ENCODE measurements around the gene KLHDC10. TPM values are rescaled to one million over a fixed set of nuclear protein-coding genes. Genes with fewer than 3 reads are reported as not detected.
"Not testable (repeated sequence)": the region's sequence is repeated elsewhere in the genome, so short reads cannot be mapped to it uniquely, and the experiment has no call there.

The KLHDC10 gene
- total and polyA plus RNA-seq, 2 experiments from 2014 or later: 3.4 to 18.2 TPM

GRCh38 chr7:130143334-130143732 lies 73.0 kb downstream of the KLHDC10 start:
- no peak for DNase-seq
- Histone ChIP-seq H3K27ac (no peak overlapping the region), H3K4me3 (no peak overlapping the region), H3K9me3 (ENCODE audit: low read depth) (no peaks in the 10 kb centered on the region), H3F3A (ENCODE audit: insufficient read depth) (peaks cover 7% of the 10 kb centered on the region; the same call in 1 of the 2 replicates), H3K4me1 (ENCODE audit: insufficient read depth) (peaks cover 21% of the 10 kb centered on the region), H3K9ac (no peak overlapping the region), H3K36me3 (ENCODE audit: low read depth) (no peaks in the 10 kb centered on the region), H2AFZ (no peak overlapping the region), H4K20me1 (ENCODE audit: insufficient read depth) (no peaks in the 10 kb centered on the region), H3K79me2 (ENCODE audit: insufficient read depth) (no peaks in the 10 kb centered on the region), H3K27me3 (replicated peaks; ENCODE audit: insufficient read depth) (no peaks in the 10 kb centered on the region), H3K4me2 (ENCODE audit: unreplicated experiment) (no peak overlapping the region), H3K9me2 (ENCODE audit: insufficient read depth) (no peaks in the 10 kb centered on the region)
- TF ChIP-seq EZH2phosphoT487 (IDR thresholded peaks at IDR 0.05; ENCODE audit: insufficient read depth, low read depth) (no peak), EZH2 (IDR thresholded peaks at IDR 0.05; ENCODE audit: insufficient read depth, poor library complexity, severe bottlenecking) (no peak)
- in situ Hi-C loops (cut with MboI): no loop called here
- 97% methylated on average over 5 of the region's 5 CpGs for WGBS, 2 experiments (ENCODE audit: low coverage in 1 of 2, low lambda C conversion rate in 2 of 2, missing lambda C conversion rate in 2 of 2)

- Histone ChIP-seq H3K9me3 (ENCODE audit: low read depth) (no peaks in the 10 kb centered on the region), H4K20me1 (ENCODE audit: insufficient read depth) (no peaks in the 10 kb centered on the region), H3K27ac (no peak overlapping the region), H3K4me2 (ENCODE audit: unreplicated experiment) (peak overlapping the region; percentile 52), H3K4me3 (no peak overlapping the region), H3K79me2 (ENCODE audit: insufficient read depth) (no peaks in the 10 kb centered on the region), H3K4me1 (ENCODE audit: insufficient read depth) (peaks cover 21% of the 10 kb centered on the region), H3K27me3 (replicated peaks; ENCODE audit: insufficient read depth) (no peaks in the 10 kb centered on the region), H3K36me3 (ENCODE audit: low read depth) (no peaks in the 10 kb centered on the region), H2AFZ (no peak overlapping the region), H3F3A (ENCODE audit: insufficient read depth) (peaks cover 7% of the 10 kb centered on the region; the same call in 1 of the 2 replicates), H3K9me2 (ENCODE audit: insufficient read depth) (no peaks in the 10 kb centered on the region), H3K9ac (no peak overlapping the region)
- DNase-seq: no peak
- 65 to 66% methylated on average over 3 of the region's 3 CpGs for WGBS, 2 experiments (ENCODE audit: low coverage in 1 of 2, low lambda C conversion rate in 2 of 2, missing lambda C conversion rate in 2 of 2)
- TF ChIP-seq EZH2 (IDR thresholded peaks at IDR 0.05; ENCODE audit: insufficient read depth, poor library complexity, severe bottlenecking) (no peak), EZH2phosphoT487 (IDR thresholded peaks at IDR 0.05; ENCODE audit: insufficient read depth, low read depth) (no peak)
- in situ Hi-C loops (cut with MboI): no loop called here
Measured at GRCh38 chr7:130143986-130144311, 73.6 kb downstream of the KLHDC10 start.

GRCh38 chr7:130144312-130145171 lies 74.2 kb downstream of the KLHDC10 start:
- Histone ChIP-seq H3K4me2 (ENCODE audit: unreplicated experiment) (peak overlapping the region; percentile 52), H3K4me3 (0 out of 2 replicates have a peak overlapping the region, but pooled peaks have one; percentile 4), H3K9me3 (ENCODE audit: low read depth) (no peaks in the 10 kb centered on the region), H3K27ac (no peak overlapping the region; the same call in 1 of the 2 replicates), H3F3A (ENCODE audit: insufficient read depth) (peaks cover 7% of the 10 kb centered on the region; the same call in 1 of the 2 replicates), H2AFZ (no peak overlapping the region), H3K36me3 (ENCODE audit: low read depth) (no peaks in the 10 kb centered on the region), H4K20me1 (ENCODE audit: insufficient read depth) (no peaks in the 10 kb centered on the region), H3K4me1 (ENCODE audit: insufficient read depth) (peaks cover 21% of the 10 kb centered on the region), H3K9me2 (ENCODE audit: insufficient read depth) (no peaks in the 10 kb centered on the region), H3K79me2 (ENCODE audit: insufficient read depth) (no peaks in the 10 kb centered on the region), H3K9ac (no peak overlapping the region), H3K27me3 (replicated peaks; ENCODE audit: insufficient read depth) (no peaks in the 10 kb centered on the region)
- DNase-seq: peak; percentile 81
- TF ChIP-seq EZH2phosphoT487 (IDR thresholded peaks at IDR 0.05; ENCODE audit: insufficient read depth, low read depth) (no peak), EZH2 (IDR thresholded peaks at IDR 0.05; ENCODE audit: insufficient read depth, poor library complexity, severe bottlenecking) (no peak)
- in situ Hi-C loops (cut with MboI): no loop called here
- 50 to 54% methylated on average over 14 of the region's 14 CpGs for WGBS, 2 experiments (ENCODE audit: low coverage in 1 of 2, low lambda C conversion rate in 2 of 2, missing lambda C conversion rate in 2 of 2)

GRCh38 chr7:130145424-130146100 lies 75.2 kb downstream of the KLHDC10 start:
- DNase-seq: no peak
- H3K27me3 ChIP-seq (replicated peaks; ENCODE audit: insufficient read depth): no peaks in the 10 kb centered on the region

GRCh38 chr7:130146142-130146541 lies 75.8 kb downstream of the KLHDC10 start:
- H3K9me3 ChIP-seq (ENCODE audit: low read depth); H3K4me2 ChIP-seq (ENCODE audit: unreplicated experiment); H3K36me3 ChIP-seq (ENCODE audit: low read depth); H3K9ac ChIP-seq; H3K79me2 ChIP-seq (ENCODE audit: insufficient read depth); in situ Hi-C loops (cut with MboI); DNase-seq; H3K4me3 ChIP-seq; H3K27me3 ChIP-seq (replicated peaks; ENCODE audit: insufficient read depth); H3K9me2 ChIP-seq (ENCODE audit: insufficient read depth); H2AFZ ChIP-seq; H3K27ac ChIP-seq; H4K20me1 ChIP-seq (ENCODE audit: insufficient read depth); H3F3A ChIP-seq (ENCODE audit: insufficient read depth): not testable (repeated sequence)
- 93 to 96% methylated on average over 4 to 5 of the region's 5 CpGs for WGBS, 2 experiments (ENCODE audit: low coverage in 1 of 2, low lambda C conversion rate in 2 of 2, missing lambda C conversion rate in 2 of 2)
- H3K4me1 ChIP-seq (ENCODE audit: insufficient read depth): peaks cover 21% of the 10 kb centered on the region

More at GRCh38 chr7:130145424-130146100, 75.2 kb downstream of the KLHDC10 start:
- TF ChIP-seq EZH2 (IDR thresholded peaks at IDR 0.05; ENCODE audit: insufficient read depth, poor library complexity, severe bottlenecking) (no peak), EZH2phosphoT487 (IDR thresholded peaks at IDR 0.05; ENCODE audit: insufficient read depth, low read depth) (no peak)
- no peak overlapping the region for H3K4me2 ChIP-seq (ENCODE audit: unreplicated experiment)
- H3K9me3 ChIP-seq (ENCODE audit: low read depth): no peaks in the 10 kb centered on the region
- H2AFZ ChIP-seq: no peak overlapping the region
- H3K36me3 ChIP-seq (ENCODE audit: low read depth): no peaks in the 10 kb centered on the region
- no peaks in the 10 kb centered on the region for H4K20me1 ChIP-seq (ENCODE audit: insufficient read depth)
- no peak overlapping the region for H3K27ac ChIP-seq
- peaks cover 21% of the 10 kb centered on the region for H3K4me1 ChIP-seq (ENCODE audit: insufficient read depth)
- in situ Hi-C loops (cut with MboI): no loop called here
- 86 to 87% methylated on average over 14 of the region's 14 CpGs for WGBS, 2 experiments (ENCODE audit: low coverage in 1 of 2, low lambda C conversion rate in 2 of 2, missing lambda C conversion rate in 2 of 2)
- peaks cover 7% of the 10 kb centered on the region; the same call in 1 of the 2 replicates for H3F3A ChIP-seq (ENCODE audit: insufficient read depth)
- H3K79me2 ChIP-seq (ENCODE audit: insufficient read depth): no peaks in the 10 kb centered on the region
- H3K9ac ChIP-seq: no peak overlapping the region
- H3K4me3 ChIP-seq: no peak overlapping the region
- no peaks in the 10 kb centered on the region for H3K9me2 ChIP-seq (ENCODE audit: insufficient read depth)
